ENCODE data around the gene TNRC6A.

DNA sequence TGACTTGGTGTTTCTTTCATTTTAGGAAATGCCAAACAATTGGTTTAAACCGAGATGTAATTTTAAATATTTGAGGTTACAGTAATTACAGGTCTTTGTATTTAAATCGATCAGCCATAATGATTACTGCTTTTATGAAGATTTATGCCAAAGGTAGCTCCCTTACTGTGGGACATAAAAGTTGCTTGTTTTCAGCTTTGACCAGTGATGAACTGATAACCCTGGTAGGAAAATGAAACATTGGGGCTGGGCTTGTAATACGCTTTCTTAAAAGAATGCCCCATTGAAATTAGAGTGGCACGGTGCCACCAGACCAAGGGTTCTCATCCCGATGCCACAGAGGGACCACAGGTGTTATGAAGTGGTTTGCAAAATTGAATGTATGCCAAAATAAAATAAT, 7.3 kb downstream of the TNRC6A start:
- TF ChIP-seq, protein P1, sequence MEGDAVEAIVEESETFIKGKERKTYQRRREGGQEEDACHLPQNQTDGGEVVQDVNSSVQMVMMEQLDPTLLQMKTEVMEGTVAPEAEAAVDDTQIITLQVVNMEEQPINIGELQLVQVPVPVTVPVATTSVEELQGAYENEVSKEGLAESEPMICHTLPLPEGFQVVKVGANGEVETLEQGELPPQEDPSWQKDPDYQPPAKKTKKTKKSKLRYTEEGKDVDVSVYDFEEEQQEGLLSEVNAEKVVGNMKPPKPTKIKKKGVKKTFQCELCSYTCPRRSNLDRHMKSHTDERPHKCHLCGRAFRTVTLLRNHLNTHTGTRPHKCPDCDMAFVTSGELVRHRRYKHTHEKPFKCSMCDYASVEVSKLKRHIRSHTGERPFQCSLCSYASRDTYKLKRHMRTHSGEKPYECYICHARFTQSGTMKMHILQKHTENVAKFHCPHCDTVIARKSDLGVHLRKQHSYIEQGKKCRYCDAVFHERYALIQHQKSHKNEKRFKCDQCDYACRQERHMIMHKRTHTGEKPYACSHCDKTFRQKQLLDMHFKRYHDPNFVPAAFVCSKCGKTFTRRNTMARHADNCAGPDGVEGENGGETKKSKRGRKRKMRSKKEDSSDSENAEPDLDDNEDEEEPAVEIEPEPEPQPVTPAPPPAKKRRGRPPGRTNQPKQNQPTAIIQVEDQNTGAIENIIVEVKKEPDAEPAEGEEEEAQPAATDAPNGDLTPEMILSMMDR (conservative IDR thresholded peaks at IDR 0.05) = no peak
- no peak for TF ChIP-seq EZH2 (IDR thresholded peaks at IDR 0.05; ENCODE audit: low read depth)
